HEK293T (cell line): Measurements from ENCODE around the gene CBY1.
A peak's percentile ranks its signal among the peaks of the same experiment; 100 is the strongest.

Experiments
- CTCF ChIA-PET: fragments of 350-600 bp; formaldehyde crosslinking; extraction: SDS; loops from one replicate; lab custom pipeline; 2021; ENCODE audit warnings: antibody characterized with exemption, inconsistent platforms; lab: Yijun Ruan, JAX
- POLR2A ChIA-PET: fragments of 350-600 bp; formaldehyde crosslinking; extraction: SDS; loops from one replicate; lab custom pipeline; 2020; ENCODE audit warnings: antibody characterized with exemption, inconsistent platforms; lab: Yijun Ruan, JAX
- DNase-seq: peaks from one replicate; pipeline ENCODE4 v3.0.0; 2012; ENCODE audit warnings: mixed read lengths; ENCODE audit errors: extremely low spot score
- ARNT ChIP-seq: fragments of 450-650 bp; IDR thresholded peaks from 2 replicates; pipeline ENCODE4 v1.6.1; 2017; ENCODE audit warnings: mild to moderate bottlenecking
- BHLHE40 ChIP-seq: fragments of 450-650 bp; IDR thresholded peaks from 2 replicates; pipeline ENCODE4 v1.6.1; 2016; ENCODE audit warnings: mild to moderate bottlenecking, moderate library complexity, borderline replicate concordance
- CTBP1 ChIP-seq: fragments of 450-650 bp; IDR thresholded peaks from 2 replicates; pipeline ENCODE4 v1.6.1; 2016; ENCODE audit warnings: borderline replicate concordance
- ELF4 ChIP-seq: fragments of 450-650 bp; IDR thresholded peaks from 2 replicates; pipeline ENCODE4 v1.6.1; 2017; ENCODE audit warnings: antibody characterized with exemption
- FOXA1 ChIP-seq: fragments of 450-650 bp; IDR thresholded peaks from 2 replicates; pipeline ENCODE4 v1.6.1; 2016; ENCODE audit warnings: mild to moderate bottlenecking
- FOXK2 ChIP-seq: fragments of 450-650 bp; IDR thresholded peaks from 2 replicates; pipeline ENCODE4 v1.6.1; 2016; ENCODE audit warnings: mild to moderate bottlenecking
- FOXM1 ChIP-seq: fragments of 450-650 bp; IDR thresholded peaks from 2 replicates; pipeline ENCODE4 v1.6.1; 2017; ENCODE audit warnings: mild to moderate bottlenecking, borderline replicate concordance
- HDGF ChIP-seq: fragments of 450-650 bp; IDR thresholded peaks from 2 replicates; pipeline ENCODE4 v1.6.1; 2017; ENCODE audit warnings: antibody characterized with exemption, borderline replicate concordance
- L3MBTL2 ChIP-seq: fragments of 450-650 bp; conservative IDR thresholded peaks from 2 replicates; pipeline ENCODE4 v1.6.1; 2016; ENCODE audit warnings: mild to moderate bottlenecking
- LEF1 ChIP-seq: fragments of 450-650 bp; IDR thresholded peaks from 2 replicates; pipeline ENCODE4 v1.6.1; 2017; ENCODE audit warnings: mild to moderate bottlenecking, borderline replicate concordance
- NFRKB ChIP-seq: fragments of 450-650 bp; IDR thresholded peaks from 2 replicates; pipeline ENCODE4 v1.6.1; 2016; ENCODE audit warnings: mild to moderate bottlenecking, moderate library complexity
- PKNOX1 ChIP-seq: fragments of 450-650 bp; IDR thresholded peaks from 2 replicates; pipeline ENCODE4 v1.6.1; 2016
- SP1 ChIP-seq: fragments of 450-650 bp; IDR thresholded peaks from 2 replicates; pipeline ENCODE4 v1.6.1; 2017
- SUZ12 ChIP-seq: fragments of 450-650 bp; IDR thresholded peaks from 2 replicates; pipeline ENCODE4 v1.6.1; 2016; ENCODE audit warnings: mild to moderate bottlenecking
- TARDBP ChIP-seq: fragments of 450-650 bp; IDR thresholded peaks from 2 replicates; pipeline ENCODE4 v1.6.1; 2016
- ZNF384 ChIP-seq: fragments of 450-650 bp; IDR thresholded peaks from 2 replicates; pipeline ENCODE4 v1.6.1; 2016

The CBY1 gene

GRCh38 chr22:38657045-38657909 is 839 bp downstream of the CBY1 start:
- peak; percentile 55 for DNase-seq
- POLR2A ChIA-PET = interaction anchor here (0.6 to 1.8 kb wide), 6 partner anchors 9 to 686 kb away, joined by 3 to 9 read pairs (median 4); partner anchors contain the start of genes GTPBP1 and TOMM22
- CTCF ChIA-PET = no interaction called here
- TF ChIP-seq ARNT = no peak
- no peak for TF ChIP-seq TARDBP
- TF ChIP-seq SUZ12 = no peak
- no peak for TF ChIP-seq LEF1
- no peak for TF ChIP-seq FOXA1
- TF ChIP-seq CTBP1 = no peak
- TF ChIP-seq HDGF = no peak
- TF ChIP-seq L3MBTL2 = no peak
- TF ChIP-seq ELF4 = no peak

- ChIA-PET CTCF (no interaction called here), POLR2A (no interaction called here)
- TF ChIP-seq ELF4 (no peak), ARNT (no peak), TARDBP (no peak), BHLHE40 (no peak), SUZ12 (no peak), FOXA1 (no peak), FOXM1 (no peak), CTBP1 (no peak), FOXK2 (no peak), LEF1 (no peak), PKNOX1 (no peak), ZNF384 (no peak), NFRKB (no peak), SP1 (no peak), HDGF (no peak), L3MBTL2 (no peak)
- no peak for DNase-seq
Observed at GRCh38 chr22:38674888-38675287, 18.4 kb downstream of the CBY1 start.

GRCh38 chr22:38675833-38676232 is 19.4 kb downstream of the CBY1 start:
- CTCF ChIA-PET = no interaction called here
- POLR2A ChIA-PET = no interaction called here
- no peak for TF ChIP-seq FOXA1
- no peak for TF ChIP-seq HDGF
- no peak for TF ChIP-seq ZNF384
- no peak for TF ChIP-seq FOXM1
- no peak for TF ChIP-seq ARNT
- TF ChIP-seq ELF4 = no peak
- no peak for TF ChIP-seq TARDBP
- no peak for TF ChIP-seq NFRKB
- no peak for TF ChIP-seq LEF1
- no peak for TF ChIP-seq CTBP1
- TF ChIP-seq BHLHE40 = no peak
- no peak for TF ChIP-seq L3MBTL2
- TF ChIP-seq PKNOX1 = no peak
- no peak for TF ChIP-seq SP1
- no peak for TF ChIP-seq SUZ12
- TF ChIP-seq FOXK2 = no peak
- no peak for DNase-seq

- TF ChIP-seq NFRKB = no peak
- TF ChIP-seq FOXM1 = no peak
- no peak for TF ChIP-seq HDGF
- TF ChIP-seq ARNT = no peak; the same call in 1 of the 2 replicates
- TF ChIP-seq BHLHE40 = no peak
- peak; percentile 36; the same call in 1 of the 2 replicates for TF ChIP-seq CTBP1
- peak; percentile 39 for TF ChIP-seq PKNOX1
- TF ChIP-seq ZNF384 = no peak
- peak; percentile 91 for TF ChIP-seq LEF1
- no peak for TF ChIP-seq FOXK2
- TF ChIP-seq SP1 = no peak
- TF ChIP-seq TARDBP = no peak
- TF ChIP-seq FOXA1 = no peak
- peak; percentile 64 for TF ChIP-seq L3MBTL2
- no peak for TF ChIP-seq SUZ12
- TF ChIP-seq ELF4 = peak; percentile 94
- DNase-seq = peak; percentile 98
- ChIA-PET CTCF (interaction anchor here (0.6 to 1.5 kb wide), 7 partner anchors 8 to 358 kb away, joined by 3 to 8 read pairs (median 4); no protein-coding TSS in a partner anchor), POLR2A (interaction anchor here (0.6 to 3.2 kb wide), 29 partner anchors 9 to 638 kb away, joined by 3 to 65 read pairs (median 4); partner anchors contain the start of genes CBY1, FAM227A, GTPBP1 and JOSD1)
Observed at GRCh38 chr22:38681582-38682335, 25.3 kb downstream of the CBY1 start, which contains the start of gene TOMM22. TOMM22 (plus strand) TSS chr22:38681957; CDS start chr22:38681979, 22 bp downstream.

GRCh38 chr22:38684895-38685294 is 28.5 kb downstream of the CBY1 start:
- TF ChIP-seq CTBP1 (no peak), SUZ12 (no peak)

More at GRCh38 chr22:38684895-38685294, 28.5 kb downstream of the CBY1 start:
- POLR2A ChIA-PET = no interaction called here
- CTCF ChIA-PET = no interaction called here
- no peak for DNase-seq
